AG04450 (cell line): Measurements from ENCODE around the gene ASCL1. TPM values are rescaled to one million over a fixed set of nuclear protein-coding genes. Genes with fewer than 3 reads are reported as not detected.

ENCODE experiments used
- CTCF ChIA-PET: fragments of 300-600, 350-600 bp; formaldehyde crosslinking; extraction: SDS; loops from one replicate; lab custom pipeline; 2022; ENCODE audit warnings: antibody characterized with exemption, inconsistent platforms; lab: Charles Lee
- POLR2A ChIA-PET: fragments of 350-600 bp; formaldehyde crosslinking; extraction: SDS; loops from one replicate; lab custom pipeline; 2021; ENCODE audit warnings: antibody characterized with exemption, inconsistent platforms; lab: Yijun Ruan, JAX
- DNase-seq: peaks from one replicate; pipeline ENCODE4 v3.0.0-alpha.2; 2011; ENCODE audit warnings: low read depth, low spot score
- H3K27ac ChIP-seq: one replicate; pipeline ENCODE4 v1.5.1; 2012; ENCODE audit warnings: low read depth, low read length, control low read depth
- H3K27me3 ChIP-seq: one replicate; pipeline ENCODE4 v1.6.0; 2012; ENCODE audit warnings: low read length; ENCODE audit not compliant: control insufficient read depth, insufficient read depth
- H3K4me3 ChIP-seq: 2 replicates; pipeline ENCODE4 v1.5.1; 2011; ENCODE audit warnings: mild to moderate bottlenecking, low read depth, low read length, control low read depth
- H3K9me3 ChIP-seq: 2 replicates; pipeline ENCODE4 v1.5.1; 2012; ENCODE audit warnings: low read length; ENCODE audit not compliant: control insufficient read depth, insufficient read depth
- CTCF ChIP-seq: IDR thresholded peaks from 2 replicates; pipeline ENCODE4 v1.5.1; 2011; ENCODE audit warnings: low read depth, low read length, control low read depth, inconsistent platforms
- polyA plus RNA-seq: library from polyadenylated mRNA; depleted of rRNA; stranded (reverse); fragments of >200 nt; gene quantifications from 2 replicates; pipeline ENCODE4 v1.2.3, GENCODE V29; 2011

ASCL1 gene
- polyA plus RNA-seq, 1 experiment: not detected

DNA sequence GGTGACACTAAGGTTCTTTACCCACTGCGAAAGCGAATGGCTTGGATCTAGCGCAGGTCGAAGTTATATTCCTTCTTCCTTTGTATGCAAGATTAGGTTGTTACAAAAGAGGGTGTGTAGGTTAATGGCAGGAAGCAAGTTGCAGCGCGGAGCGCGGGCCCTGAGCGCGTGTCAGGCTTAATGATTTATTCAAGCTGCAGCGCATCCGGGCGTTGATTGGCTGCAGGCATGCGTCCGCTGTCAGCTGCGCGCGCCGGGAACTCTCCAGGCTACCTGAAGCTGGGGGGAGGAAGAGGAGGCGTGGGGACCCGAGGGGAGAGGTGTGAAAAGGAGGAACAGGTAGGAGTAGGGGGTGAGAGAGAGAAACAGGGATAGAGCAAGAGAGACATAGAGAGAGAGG, 7.4 kb downstream of the ASCL1 start:
- POLR2A ChIA-PET: no interaction called here
- Histone ChIP-seq H3K4me3 (no peak overlapping the region), H3K9me3 (peaks cover 3% of the 10 kb centered on the region; the same call in 1 of the 2 replicates), H3K27me3 (peaks cover 27% of the 10 kb centered on the region), H3K27ac (no peak overlapping the region)
- CTCF ChIA-PET: no interaction called here
- DNase-seq: no peak
- TF ChIP-seq CTCF: no peak

DNA sequence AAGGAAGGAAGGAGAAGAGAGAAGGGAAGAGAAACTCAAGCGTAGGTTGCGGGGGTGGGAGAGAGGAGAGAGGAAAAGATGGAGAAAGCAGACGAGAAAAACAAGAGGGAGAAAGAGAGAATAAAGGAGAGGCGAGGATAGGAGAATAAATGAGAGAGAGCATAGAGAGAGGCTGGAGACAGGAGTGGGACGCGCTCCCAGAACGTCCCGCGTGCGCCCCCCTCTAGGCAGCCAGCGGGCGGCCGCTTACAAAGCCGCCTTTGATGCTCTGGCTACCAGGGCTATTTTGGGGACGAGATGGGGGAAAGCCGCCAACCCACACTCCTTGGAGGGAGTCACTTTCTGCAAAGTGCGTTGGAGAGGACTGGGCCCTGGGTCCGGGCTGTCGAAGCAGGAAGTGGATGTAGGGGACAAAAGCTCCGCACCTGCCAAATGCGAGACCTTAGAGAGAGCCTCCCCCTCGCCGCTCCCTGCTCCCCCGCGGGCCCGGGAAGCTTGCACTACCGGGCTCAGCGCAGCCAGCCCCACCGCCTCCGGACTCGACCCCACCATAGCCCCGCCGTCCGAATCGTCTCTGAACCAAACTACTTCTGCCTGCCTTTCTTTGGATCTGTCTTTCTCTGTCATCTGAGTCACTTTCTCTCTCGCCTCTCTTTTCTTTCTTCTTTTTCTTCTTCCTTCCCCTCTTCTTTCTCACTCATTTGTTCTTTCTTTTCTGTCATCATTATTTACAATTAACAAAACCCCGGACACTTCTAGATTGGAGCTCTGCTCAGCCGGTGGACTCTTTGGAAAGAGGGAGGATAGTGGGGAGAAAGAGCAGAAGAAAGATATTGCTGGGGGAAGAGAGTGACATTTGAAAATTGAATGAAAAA, 8.0 kb downstream of the ASCL1 start:
- POLR2A ChIA-PET: no interaction called here
- H3K27ac ChIP-seq: no peak overlapping the region
- H3K27me3 ChIP-seq: peaks cover 24% of the 10 kb centered on the region
- DNase-seq: no peak
- no peak overlapping the region for H3K4me3 ChIP-seq
- CTCF ChIA-PET: no interaction called here
- peaks cover 3% of the 10 kb centered on the region; the same call in 1 of the 2 replicates for H3K9me3 ChIP-seq
- no peak for TF ChIP-seq CTCF

- ChIA-PET CTCF (interaction anchor here (0.6 kb wide), 1 partner anchor 410 kb away, joined by 5 read pairs; no protein-coding TSS in a partner anchor), POLR2A (no interaction called here)
- no peak overlapping the region for H3K4me3 ChIP-seq
- peaks cover 19% of the 10 kb centered on the region for H3K27me3 ChIP-seq
- H3K9me3 ChIP-seq: peaks cover 3% of the 10 kb centered on the region; the same call in 1 of the 2 replicates
- H3K27ac ChIP-seq: no peak overlapping the region
- DNase-seq: no peak
- TF ChIP-seq CTCF: no peak
Observed at GRCh38 chr12:102966200-102966863, 8.9 kb downstream of the ASCL1 start.

DNA sequence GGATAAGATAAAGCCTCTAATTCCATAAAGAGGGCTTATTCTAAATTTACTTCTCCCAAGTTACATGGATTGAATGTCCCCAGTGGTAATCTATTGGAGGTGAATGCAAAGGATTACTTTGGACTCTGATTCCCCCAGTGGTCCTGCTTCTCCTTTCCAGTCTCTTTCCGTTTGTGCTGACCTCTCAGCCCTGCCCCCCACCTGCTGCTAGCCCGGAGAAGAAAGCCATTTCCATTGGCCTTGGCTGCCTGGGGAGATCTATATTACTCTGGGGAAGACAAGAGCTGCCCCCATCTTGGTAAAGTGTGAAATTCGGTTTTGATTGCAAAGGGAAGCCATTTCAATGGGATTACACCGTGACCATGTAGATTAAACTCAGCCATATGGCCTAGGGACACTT, 13.3 kb downstream of the ASCL1 start:
- Histone ChIP-seq H3K4me3 (no peak overlapping the region), H3K27ac (no peak overlapping the region), H3K27me3 (no peaks in the 10 kb centered on the region), H3K9me3 (no peaks in the 10 kb centered on the region)
- DNase-seq: no peak
- ChIA-PET POLR2A (no interaction called here), CTCF (no interaction called here)
- TF ChIP-seq CTCF: no peak

DNA sequence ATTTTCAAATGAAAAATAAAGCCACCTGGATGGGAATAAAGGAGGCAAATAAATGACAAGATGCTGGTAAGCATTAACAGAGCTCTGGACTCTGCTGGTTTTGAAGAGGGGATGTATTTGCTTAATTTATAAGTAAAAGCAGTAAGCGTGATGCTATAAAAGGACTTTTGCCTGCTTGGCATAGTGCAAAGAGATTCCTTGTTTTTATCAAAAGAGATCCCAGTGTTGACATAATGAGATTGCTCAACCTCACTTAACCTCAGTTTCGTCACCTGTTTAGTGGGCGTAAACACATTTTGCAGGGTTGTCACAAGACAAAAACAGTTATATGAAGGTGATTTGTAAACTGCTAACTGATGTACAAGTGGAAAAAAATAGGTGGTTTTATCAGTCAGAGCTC, 13.8 kb downstream of the ASCL1 start:
- ChIA-PET POLR2A (no interaction called here), CTCF (no interaction called here)
- Histone ChIP-seq H3K4me3 (no peak overlapping the region), H3K9me3 (no peaks in the 10 kb centered on the region), H3K27ac (no peak overlapping the region), H3K27me3 (no peaks in the 10 kb centered on the region)
- no peak for TF ChIP-seq CTCF
- DNase-seq: no peak
